WERI-Rb-1 (cell line): ENCODE data around the gene TANC1.

ENCODE experiments used
- DNase-seq: peaks from one replicate; pipeline ENCODE4 v3.0.0-alpha.2; 2020
- H3K27ac ChIP-seq: fragments of 250-450 bp; sonication (Bioruptor Pico); 2 replicates; pipeline ENCODE4 v1.5.1; 2020; ENCODE audit warnings: mild to moderate bottlenecking, moderate library complexity
- H3K27me3 ChIP-seq: fragments of 250-450 bp; sonication (Bioruptor Pico); 2 replicates; pipeline ENCODE4 v1.5.1; 2021; ENCODE audit warnings: mild to moderate bottlenecking, low read depth, moderate library complexity; ENCODE audit not compliant: insufficient read depth, severe bottlenecking
- H3K36me3 ChIP-seq: fragments of 250-450 bp; sonication (Bioruptor Pico); 2 replicates; pipeline ENCODE4 v1.5.1; 2020; ENCODE audit warnings: mild to moderate bottlenecking, moderate library complexity
- H3K4me3 ChIP-seq: 2 replicates; pipeline ENCODE4 v1.5.1; 2011; ENCODE audit warnings: low read depth, mild to moderate bottlenecking, control low read depth, low read length
- H3K9me3 ChIP-seq: fragments of 250-450 bp; sonication (Bioruptor Pico); 2 replicates; pipeline ENCODE4 v1.5.1; 2021; ENCODE audit warnings: mild to moderate bottlenecking, moderate library complexity; ENCODE audit not compliant: severe bottlenecking
- TF ChIP-seq, protein P1 (sequence below): IDR thresholded peaks from 2 replicates; pipeline ENCODE4 v1.5.1; 2011; ENCODE audit warnings: low read depth, mild to moderate bottlenecking, control low read depth, inconsistent platforms, low read length

Gene TANC1

DNA sequence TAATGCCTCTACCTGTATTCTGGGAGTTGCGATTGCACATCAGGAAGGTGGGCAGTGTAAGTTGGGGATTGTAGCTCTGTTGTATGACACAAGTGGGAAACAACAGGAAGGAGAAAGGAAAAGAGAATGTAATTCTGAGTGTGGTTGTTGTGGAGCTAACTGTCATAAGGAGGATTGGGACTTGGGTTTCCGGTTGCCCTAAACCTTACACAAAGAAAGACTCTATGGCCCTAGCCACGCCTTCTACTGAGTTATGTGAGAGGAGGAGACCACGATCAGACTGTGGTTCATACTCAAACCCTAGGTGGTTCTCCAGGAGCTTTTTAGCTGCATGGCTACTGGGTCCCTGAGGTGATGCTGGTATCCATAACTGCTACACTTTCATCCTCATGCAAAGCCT, 86.5 kb downstream of the TANC1 start:
- TF ChIP-seq, protein P1, sequence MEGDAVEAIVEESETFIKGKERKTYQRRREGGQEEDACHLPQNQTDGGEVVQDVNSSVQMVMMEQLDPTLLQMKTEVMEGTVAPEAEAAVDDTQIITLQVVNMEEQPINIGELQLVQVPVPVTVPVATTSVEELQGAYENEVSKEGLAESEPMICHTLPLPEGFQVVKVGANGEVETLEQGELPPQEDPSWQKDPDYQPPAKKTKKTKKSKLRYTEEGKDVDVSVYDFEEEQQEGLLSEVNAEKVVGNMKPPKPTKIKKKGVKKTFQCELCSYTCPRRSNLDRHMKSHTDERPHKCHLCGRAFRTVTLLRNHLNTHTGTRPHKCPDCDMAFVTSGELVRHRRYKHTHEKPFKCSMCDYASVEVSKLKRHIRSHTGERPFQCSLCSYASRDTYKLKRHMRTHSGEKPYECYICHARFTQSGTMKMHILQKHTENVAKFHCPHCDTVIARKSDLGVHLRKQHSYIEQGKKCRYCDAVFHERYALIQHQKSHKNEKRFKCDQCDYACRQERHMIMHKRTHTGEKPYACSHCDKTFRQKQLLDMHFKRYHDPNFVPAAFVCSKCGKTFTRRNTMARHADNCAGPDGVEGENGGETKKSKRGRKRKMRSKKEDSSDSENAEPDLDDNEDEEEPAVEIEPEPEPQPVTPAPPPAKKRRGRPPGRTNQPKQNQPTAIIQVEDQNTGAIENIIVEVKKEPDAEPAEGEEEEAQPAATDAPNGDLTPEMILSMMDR = no peak
- Histone ChIP-seq H3K9me3 (no peaks in the 10 kb centered on the region), H3K27me3 (no peaks in the 10 kb centered on the region), H3K27ac (peak overlapping the region; percentile 28), H3K4me3 (no peak overlapping the region), H3K36me3 (no peaks in the 10 kb centered on the region)
- DNase-seq = no peak

DNA sequence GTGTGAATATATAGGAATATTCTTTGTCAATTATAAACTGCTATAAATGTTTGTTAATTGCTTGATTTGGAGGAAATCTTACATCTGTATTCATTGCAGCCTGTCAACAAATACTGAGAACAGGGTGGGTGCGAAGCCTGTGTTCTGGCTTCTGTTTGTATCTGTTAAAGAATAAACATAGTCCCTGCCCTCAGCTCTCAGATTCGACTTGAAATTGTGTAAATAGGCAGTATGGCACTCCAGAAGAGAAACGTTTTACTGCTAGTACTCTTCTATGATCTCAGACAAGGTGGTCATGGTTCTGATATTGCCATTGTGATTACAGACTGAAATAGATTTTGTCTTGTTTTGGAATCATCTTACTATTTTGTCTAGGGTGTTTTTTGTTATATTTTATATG, 92.1 kb downstream of the TANC1 start:
- TF ChIP-seq, protein P1 = no peak
- DNase-seq = no peak
- Histone ChIP-seq H3K27ac (no peak overlapping the region), H3K36me3 (no peaks in the 10 kb centered on the region; the same call in 1 of the 2 replicates), H3K4me3 (no peak overlapping the region), H3K9me3 (no peaks in the 10 kb centered on the region), H3K27me3 (no peaks in the 10 kb centered on the region)

DNA sequence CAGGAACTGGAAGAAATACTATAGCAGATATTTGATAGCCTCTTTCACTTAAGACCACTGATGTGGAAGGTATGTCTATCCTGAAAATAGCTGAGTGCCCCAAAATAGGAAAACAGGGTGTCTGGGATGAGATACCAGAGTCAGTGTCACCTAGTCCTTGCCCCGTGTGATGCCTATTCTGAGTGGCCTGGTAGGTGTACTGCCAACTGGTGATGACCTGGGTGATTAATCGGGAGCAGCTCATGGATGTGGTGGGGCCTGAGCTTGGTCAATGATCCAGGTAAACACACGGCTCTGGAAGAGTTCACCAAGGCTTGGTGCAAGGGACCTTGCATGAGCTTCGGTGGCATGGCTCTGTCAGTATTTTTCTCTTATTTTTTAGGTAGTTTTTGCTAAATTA, 95.2 kb downstream of the TANC1 start:
- H3K27me3 ChIP-seq = no peaks in the 10 kb centered on the region
- no peaks in the 10 kb centered on the region for H3K9me3 ChIP-seq
- no peak overlapping the region for H3K27ac ChIP-seq
- no peaks in the 10 kb centered on the region; the same call in none of the 2 replicates for H3K36me3 ChIP-seq
- DNase-seq = no peak
- no peak overlapping the region for H3K4me3 ChIP-seq
- TF ChIP-seq, protein P1 = no peak

DNA sequence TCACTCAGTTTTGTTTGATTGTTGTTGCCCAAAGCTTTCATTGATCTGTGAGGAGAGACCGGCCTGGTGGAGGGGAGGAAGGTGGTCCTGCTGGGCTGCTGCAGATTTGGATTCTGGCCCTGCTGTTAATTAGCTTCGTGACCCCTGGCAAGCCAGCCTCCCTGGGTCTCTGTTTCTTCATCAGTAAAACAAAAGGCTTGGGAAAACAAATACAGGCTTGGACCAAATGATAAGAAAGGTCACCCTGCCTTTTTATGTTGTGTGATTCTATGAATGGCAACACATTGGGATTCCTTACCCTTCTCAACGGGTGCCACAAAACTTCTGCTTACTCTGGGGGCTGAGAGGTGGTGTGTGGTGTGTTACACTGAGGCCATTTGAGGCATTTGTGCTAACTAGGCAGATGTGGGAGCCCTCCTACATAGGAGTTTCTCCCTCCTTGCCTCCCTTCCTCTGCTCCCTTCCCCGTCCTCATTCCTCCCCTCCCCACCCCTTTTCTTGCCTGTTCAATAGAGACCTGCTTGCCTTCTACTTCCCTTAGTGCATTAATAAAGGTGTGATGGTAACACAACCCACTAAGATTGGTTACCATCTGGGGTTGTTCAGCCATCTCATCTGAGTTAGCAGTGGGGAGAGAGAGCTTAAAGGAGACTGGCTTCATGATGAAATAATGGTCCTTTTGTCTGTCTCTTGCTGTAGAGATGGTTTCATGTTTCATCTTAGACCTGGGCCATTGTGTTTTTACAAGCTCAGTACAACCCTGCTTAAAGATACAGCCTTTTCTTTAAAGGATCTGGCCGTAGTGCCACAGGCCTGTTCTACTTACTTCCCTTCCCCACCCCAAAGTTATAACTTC, 96.2 kb downstream of the TANC1 start:
- Histone ChIP-seq H3K4me3 (no peak overlapping the region), H3K27me3 (no peaks in the 10 kb centered on the region), H3K27ac (no peak overlapping the region), H3K9me3 (no peaks in the 10 kb centered on the region), H3K36me3 (no peaks in the 10 kb centered on the region; the same call in none of the 2 replicates)
- TF ChIP-seq, protein P1 = no peak
- DNase-seq = no peak

GRCh38 chr2:159065313-159065712, 96.9 kb downstream of the TANC1 start:
- no peak overlapping the region for H3K4me3 ChIP-seq
- no peak for DNase-seq
- no peaks in the 10 kb centered on the region for H3K27me3 ChIP-seq
- no peak overlapping the region for H3K27ac ChIP-seq
- H3K9me3 ChIP-seq = no peaks in the 10 kb centered on the region
- H3K36me3 ChIP-seq = no peaks in the 10 kb centered on the region; the same call in none of the 2 replicates
- TF ChIP-seq, protein P1 = no peak
